Measurements from ENCODE around the gene ABCB1.

The ABCB1 gene

GRCh38 chr7:87541648-87542047, 59.0 kb downstream of the ABCB1 start:
- TF ChIP-seq CEBPB (IDR thresholded peaks at IDR 0.05) (no peak), MAX (IDR thresholded peaks at IDR 0.05) (no peak), CREB1 (IDR thresholded peaks at IDR 0.05; ENCODE audit: low read depth) (no peak), EP300 (IDR thresholded peaks at IDR 0.05; ENCODE audit: borderline replicate concordance) (no peak)

DNA sequence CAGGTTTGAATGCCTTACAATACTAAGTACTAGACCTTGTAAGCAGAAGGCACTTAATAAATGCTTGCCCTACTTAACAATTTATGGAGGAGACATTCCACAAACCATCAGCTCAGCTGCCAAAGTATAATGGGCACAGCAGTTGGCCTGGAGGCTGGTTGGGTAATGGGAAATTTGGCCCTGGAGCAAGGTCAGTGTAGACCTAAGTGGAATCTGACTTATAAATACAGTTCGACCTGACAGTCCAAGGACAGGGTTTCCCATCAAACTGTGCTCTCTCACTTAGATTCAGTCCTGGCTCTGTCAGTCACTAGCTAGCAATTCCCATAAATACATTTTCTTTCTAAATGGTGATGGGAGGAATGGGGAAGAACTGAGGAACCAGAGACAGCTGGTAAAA, 62.6 kb downstream of the ABCB1 start:
- no peak for TF ChIP-seq CEBPB (IDR thresholded peaks at IDR 0.05)
- TF ChIP-seq ZBTB7A (IDR thresholded peaks at IDR 0.05; ENCODE audit: low read depth), result no peak
- no peak for TF ChIP-seq NFIC (IDR thresholded peaks at IDR 0.05)
- no peak for TF ChIP-seq REST (IDR thresholded peaks at IDR 0.05; ENCODE audit: low read depth)
- no peak for TF ChIP-seq MAX (IDR thresholded peaks at IDR 0.05)
- no peak for TF ChIP-seq USF1 (IDR thresholded peaks at IDR 0.05)
- TF ChIP-seq TAF1 (IDR thresholded peaks at IDR 0.05; ENCODE audit: low read depth), result no peak
- TF ChIP-seq FOXM1 (IDR thresholded peaks at IDR 0.05; ENCODE audit: borderline replicate concordance, low read depth), result no peak
- TF ChIP-seq TEAD4 (IDR thresholded peaks at IDR 0.05), result no peak

DNA sequence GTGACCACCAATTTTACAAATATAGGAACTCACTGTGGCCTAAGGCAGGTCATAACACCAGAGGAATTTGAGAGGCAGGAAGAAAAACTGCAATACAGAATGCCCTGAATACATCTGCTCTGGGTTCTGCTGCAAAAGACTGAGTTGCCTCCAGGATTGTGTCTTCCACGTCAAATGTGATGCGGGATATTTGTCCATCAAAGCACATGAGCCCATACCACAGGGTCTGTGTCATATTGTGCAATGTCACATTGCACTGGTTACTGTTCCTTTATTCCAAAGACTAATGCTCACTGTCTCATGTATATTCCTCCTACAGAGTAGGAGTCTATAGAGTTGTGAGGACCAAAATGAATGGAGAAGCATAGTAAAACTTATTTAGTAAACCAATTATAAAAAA, 66.6 kb downstream of the ABCB1 start:
- TF ChIP-seq TAF1 (IDR thresholded peaks at IDR 0.05; ENCODE audit: low read depth) (no peak), YY1 (IDR thresholded peaks at IDR 0.05; ENCODE audit: low read depth) (no peak), NFIC (IDR thresholded peaks at IDR 0.05) (no peak), CREB1 (IDR thresholded peaks at IDR 0.05; ENCODE audit: low read depth) (no peak), REST (IDR thresholded peaks at IDR 0.05; ENCODE audit: low read depth) (no peak), EP300 (IDR thresholded peaks at IDR 0.05; ENCODE audit: borderline replicate concordance) (no peak), TEAD4 (IDR thresholded peaks at IDR 0.05) (no peak), RAD21 (IDR thresholded peaks at IDR 0.05; ENCODE audit: low read depth) (no peak), USF1 (IDR thresholded peaks at IDR 0.05) (no peak), CEBPB (IDR thresholded peaks at IDR 0.05) (no peak), ZBTB7A (IDR thresholded peaks at IDR 0.05; ENCODE audit: low read depth) (no peak), TCF12 (IDR thresholded peaks at IDR 0.05; ENCODE audit: low read depth) (no peak), FOXM1 (IDR thresholded peaks at IDR 0.05; ENCODE audit: borderline replicate concordance, low read depth) (no peak), MAX (IDR thresholded peaks at IDR 0.05) (no peak), EGR1 (IDR thresholded peaks at IDR 0.05) (no peak)

- TF ChIP-seq NFIC (IDR thresholded peaks at IDR 0.05) (no peak), CREB1 (IDR thresholded peaks at IDR 0.05; ENCODE audit: low read depth) (no peak)
These were observed 70.6 kb downstream of the ABCB1 start for GRCh38 chr7:87530126-87530525.

DNA sequence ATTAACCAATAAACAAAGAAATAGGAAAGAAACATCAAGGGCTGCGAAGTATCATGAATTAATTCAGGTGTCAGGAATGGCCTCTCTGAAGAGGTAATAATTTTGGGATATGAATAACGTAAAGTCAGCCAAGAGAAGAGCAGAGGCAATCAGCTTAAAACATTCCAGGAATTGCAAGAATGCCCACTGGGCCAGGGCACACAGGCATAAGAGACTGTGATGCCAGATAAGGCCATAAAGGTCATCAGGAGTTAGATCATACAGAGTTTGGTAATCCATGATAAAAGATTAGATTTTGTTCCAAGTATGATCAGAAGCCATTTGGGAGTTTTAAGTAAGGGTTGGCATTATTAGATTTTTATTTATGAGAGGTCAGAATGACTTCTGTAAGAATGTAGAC, 72.0 kb downstream of the ABCB1 start:
- TF ChIP-seq USF1 (IDR thresholded peaks at IDR 0.05) (no peak), TEAD4 (IDR thresholded peaks at IDR 0.05) (no peak), ZBTB7A (IDR thresholded peaks at IDR 0.05; ENCODE audit: low read depth) (no peak), NFIC (IDR thresholded peaks at IDR 0.05) (no peak), EGR1 (IDR thresholded peaks at IDR 0.05) (no peak), TAF1 (IDR thresholded peaks at IDR 0.05; ENCODE audit: low read depth) (no peak)

DNA sequence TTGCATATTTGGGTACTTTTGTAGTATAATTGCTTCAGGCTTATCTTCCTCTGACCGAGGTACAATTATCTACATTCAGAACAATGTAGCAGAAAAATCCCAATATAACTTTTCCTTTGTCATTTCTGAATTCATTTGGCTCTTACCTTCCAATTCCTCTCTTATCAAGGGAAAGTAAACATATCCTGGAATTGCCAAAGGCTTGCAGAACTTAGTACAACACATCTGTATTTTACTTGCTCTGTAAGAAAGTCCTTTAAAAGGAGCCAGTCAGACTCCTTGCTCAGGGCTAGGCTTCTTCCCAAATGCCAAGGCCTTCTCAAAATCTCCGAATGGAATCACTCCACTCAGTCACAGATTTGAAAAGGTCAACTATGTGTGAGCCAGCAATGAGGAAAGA, 81.9 kb downstream of the ABCB1 start:
- TF ChIP-seq TAF1 (IDR thresholded peaks at IDR 0.05; ENCODE audit: low read depth), result no peak
- no peak for TF ChIP-seq ZBTB7A (IDR thresholded peaks at IDR 0.05; ENCODE audit: low read depth)
- no peak for TF ChIP-seq REST (IDR thresholded peaks at IDR 0.05; ENCODE audit: low read depth)
- TF ChIP-seq EGR1 (IDR thresholded peaks at IDR 0.05), result no peak

Data from Ishikawa (cell line).